SU-DHL-6 (cell line): ENCODE data around the gene ANKRD31.

Experiments used
- CTCF ChIP-seq: fragments of 200-600 bp; sonication (generic); IDR thresholded peaks from one replicate; pipeline ENCODE4 v1.5.1; 2017; ENCODE audit warnings: antibody characterized with exemption, mild to moderate bottlenecking, low read length, moderate library complexity; ENCODE audit not compliant: insufficient read depth, poor library complexity, severe bottlenecking
- EZH2phosphoT487 ChIP-seq: fragments of 200-600 bp; sonication (generic), shearing (Covaris generic); conservative IDR thresholded peaks from 2 replicates; pipeline ENCODE4 v1.6.1; 2018; ENCODE audit warnings: mild to moderate bottlenecking, antibody characterized with exemption, low read length, moderate library complexity, mixed read lengths

DNA sequence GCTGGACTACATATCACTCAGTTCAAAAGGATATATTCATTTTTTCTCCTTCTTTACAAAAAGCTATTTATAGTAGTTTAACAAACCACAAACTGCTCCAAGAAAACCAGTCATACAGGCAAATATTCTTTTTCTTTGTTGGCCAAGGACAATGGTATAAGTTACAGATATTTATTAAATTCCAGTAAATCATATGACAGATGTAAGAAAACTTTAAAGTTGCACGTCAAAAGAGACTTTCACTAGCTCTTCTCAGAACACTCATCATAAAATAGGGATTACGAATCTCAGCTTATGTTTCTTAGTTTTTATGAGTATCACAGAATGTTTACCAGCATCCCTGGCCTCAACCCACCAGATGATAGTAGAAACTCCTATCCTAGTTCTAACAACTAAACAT is 67.2 kb downstream of the ANKRD31 start:
- TF ChIP-seq CTCF, result no peak
- no peak for TF ChIP-seq EZH2phosphoT487
